Measurements from ENCODE around the gene NCAPD3.
"Not testable (repeated sequence)": the region's sequence is repeated elsewhere in the genome, so short reads cannot be mapped to it uniquely, and the experiment has no call there.

NCAPD3 gene

GRCh38 chr11:134132808-134133207, 91.0 kb downstream of the NCAPD3 start:
- DNase-seq, result no peak

DNA sequence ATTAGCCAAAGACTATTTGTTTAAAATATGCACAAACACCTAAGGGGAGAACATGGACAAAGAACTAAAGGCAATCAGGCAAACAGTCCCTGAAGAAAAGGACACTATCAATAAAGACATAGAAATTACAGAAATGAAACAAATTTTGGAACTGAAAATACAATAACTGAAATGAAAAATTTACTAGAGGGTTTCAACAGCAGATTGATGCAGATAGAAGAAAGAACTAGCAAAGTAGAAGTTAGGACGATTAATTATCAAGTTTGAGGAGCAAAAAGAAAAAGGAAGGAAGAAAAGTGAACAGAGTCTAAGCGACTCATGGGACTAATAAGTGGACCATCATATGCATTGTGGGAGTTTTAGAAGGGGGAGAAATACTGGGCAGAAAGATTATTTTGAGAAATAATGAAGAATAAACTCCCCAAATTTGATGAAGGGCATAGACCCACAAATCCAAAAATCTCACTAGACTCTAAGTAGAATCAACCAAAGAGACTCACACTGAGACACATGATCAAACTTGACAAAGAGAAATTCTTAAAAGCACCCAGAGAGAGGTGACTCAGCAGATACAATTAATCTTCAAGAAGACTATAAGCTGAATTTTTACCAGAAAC, 92.0 kb downstream of the NCAPD3 start:
- DNase-seq, result no peak

DNA sequence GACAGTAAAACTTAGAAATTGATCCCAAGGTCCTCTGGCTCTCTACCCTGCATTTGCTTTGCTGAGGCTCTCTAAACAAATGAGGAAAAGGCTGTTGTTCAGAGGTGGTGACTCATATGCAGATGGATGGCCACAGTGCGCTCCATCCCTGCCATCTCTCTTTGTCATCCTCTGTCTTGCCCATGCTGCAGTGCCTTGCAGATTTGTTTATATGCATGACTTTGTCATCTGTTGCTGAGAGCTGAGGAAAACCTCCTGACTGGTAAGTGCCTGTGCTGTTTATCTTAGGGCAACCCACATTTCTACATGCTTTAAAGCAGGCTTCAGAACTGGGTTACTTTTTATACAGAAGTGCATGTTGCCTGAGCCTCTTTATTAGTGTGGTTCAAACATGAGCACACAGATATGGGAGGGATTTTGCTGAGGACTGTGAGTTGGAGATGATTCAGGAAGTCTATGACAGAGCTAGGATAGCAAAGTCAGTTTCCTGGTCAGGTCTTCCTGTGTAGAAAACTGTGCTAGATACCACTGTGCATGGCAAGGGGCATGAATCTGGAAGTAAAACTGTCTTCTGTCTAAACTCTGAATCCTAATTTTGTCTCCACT, 97.4 kb downstream of the NCAPD3 start:
- peak in 40 of 56 donors; percentile 22 to 85 (median 57) for DNase-seq

GRCh38 chr11:134125507-134125906, 98.3 kb downstream of the NCAPD3 start:
- DNase-seq, result peak in 8 of 56 donors; percentile 5 to 63 (median 38)

DNA sequence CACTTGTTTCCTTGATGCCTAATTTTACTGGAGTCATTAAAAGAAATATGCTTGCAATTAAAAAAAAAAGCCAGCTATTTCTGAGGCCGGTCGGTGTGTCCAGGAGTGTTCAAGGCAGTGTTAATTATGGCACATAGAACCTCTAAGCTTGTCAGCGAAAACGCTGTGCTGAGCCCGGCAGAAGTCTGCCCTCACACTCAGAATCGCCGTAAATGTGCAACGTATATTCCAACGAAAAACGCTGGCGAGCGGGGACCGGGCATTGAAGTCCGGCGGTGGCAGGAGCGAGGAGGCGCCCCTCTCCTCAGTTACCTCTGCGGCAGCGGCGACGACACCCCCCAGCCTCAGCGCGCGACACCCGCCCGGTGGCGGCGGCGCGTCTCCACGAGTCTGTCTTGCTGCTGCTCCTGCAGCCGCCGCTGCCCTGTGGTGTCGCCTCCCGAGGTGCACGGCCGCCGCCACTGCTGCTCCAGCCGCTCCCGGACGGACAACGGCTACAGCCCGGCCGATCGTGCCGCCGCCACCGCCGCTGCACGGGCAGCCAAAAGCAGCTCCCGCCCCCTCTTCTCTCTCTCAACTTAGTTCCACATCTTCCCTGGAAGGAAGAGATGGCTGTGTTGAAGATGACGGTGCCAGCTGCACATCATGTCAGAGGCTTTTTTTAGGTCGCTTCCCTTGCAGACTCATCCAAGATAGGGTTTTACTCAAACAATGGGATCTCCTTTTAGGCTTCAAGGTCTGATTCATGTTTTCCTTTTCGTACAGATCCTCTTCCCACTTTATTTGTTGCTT, 98.9 kb downstream of the NCAPD3 start:
- peak in 43 of 56 donors; percentile 18 to 73 (median 45) for DNase-seq

- peak in 48 of 56 donors; percentile 15 to 89 (median 62) for DNase-seq
These were observed 102.7 kb downstream of the NCAPD3 start for GRCh38 chr11:134120921-134121526.

GRCh38 chr11:134120143-134120850, 103.5 kb downstream of the NCAPD3 start:
- DNase-seq, result peak in 28 of 56 donors; percentile 6 to 65 (median 42)

DNA sequence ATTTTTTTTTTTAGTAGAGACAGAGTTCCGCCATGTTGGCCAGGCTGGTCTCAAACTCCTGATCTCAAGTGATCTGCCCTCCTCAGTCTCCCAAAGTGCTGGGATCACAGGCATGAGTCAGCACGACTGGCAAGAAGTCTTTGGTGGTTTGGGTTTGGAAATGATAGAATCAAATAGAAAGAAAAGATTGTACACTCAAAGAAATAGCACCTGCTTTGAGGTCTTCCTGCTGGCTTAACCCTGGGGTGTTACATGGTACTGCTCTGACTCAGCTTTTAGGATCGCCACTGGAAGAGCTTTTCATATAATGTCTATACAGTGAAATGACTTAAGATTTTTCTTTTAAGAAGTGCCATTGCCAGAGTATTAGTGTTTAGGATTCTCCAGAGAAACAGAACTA, 104.7 kb downstream of the NCAPD3 start:
- DNase-seq, result no peak

GRCh38 chr11:134118006-134118405, 105.8 kb downstream of the NCAPD3 start:
- DNase-seq, result no peak

- DNase-seq, result no peak
These were observed 107.6 kb downstream of the NCAPD3 start for GRCh38 chr11:134116210-134116609.

GRCh38 chr11:134113787-134114186, 110.0 kb downstream of the NCAPD3 start:
- DNase-seq, result not testable (repeated sequence)

DNA sequence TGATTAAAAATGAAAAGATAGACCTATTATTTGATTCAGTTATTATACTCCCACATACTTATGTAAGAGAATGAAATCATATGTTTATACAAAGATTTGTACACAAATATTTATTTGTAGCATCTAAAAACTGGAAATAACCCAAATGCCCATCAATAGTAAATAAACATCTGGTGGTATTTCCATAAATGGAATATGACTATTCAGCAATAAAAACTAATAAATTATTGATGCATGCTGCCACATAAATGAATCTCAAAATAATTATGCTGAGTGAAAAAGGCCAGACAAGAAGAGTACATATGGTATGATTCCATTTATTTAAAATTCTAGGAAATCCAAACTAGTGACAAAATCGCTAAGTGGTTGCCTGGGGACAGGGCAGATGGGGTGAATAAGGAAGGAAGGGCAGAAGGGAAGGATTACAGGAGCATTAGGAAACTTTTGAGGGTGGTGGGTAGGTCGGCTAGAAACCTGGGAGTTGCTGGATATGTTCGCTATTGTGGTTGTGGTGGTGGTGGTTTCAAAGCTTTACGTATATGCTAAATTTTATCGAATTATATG, 113.4 kb downstream of the NCAPD3 start:
- no peak for DNase-seq
